ENCODE data around the gene NEURL1B.

- TF ChIP-seq CTCF (conservative IDR thresholded peaks at IDR 0.05; ENCODE audit: low read length) (no peak), EZH2phosphoT487 (IDR thresholded peaks at IDR 0.05; ENCODE audit: borderline replicate concordance, low read depth, low read length) (no peak)
These were observed 71.5 kb downstream of the NEURL1B start for GRCh38 chr5:172712610-172713009.
